Spinal cord (tissue), 10 donors: ENCODE measurements around the gene C16orf96. TPM values are rescaled to one million over a fixed set of nuclear protein-coding genes. Genes with fewer than 3 reads are reported as not detected.

Experiments
- DNase-seq, 6 donors: peaks; one replicate each; pipeline versions ENCODE4 v3.0.0 to v3.0.0-alpha.2; 2013 to 2015; ENCODE audit warnings: low spot score in 6 of 6, low read depth in 4 of 6
- H3K27ac ChIP-seq: one replicate; pipeline ENCODE4 v1.5.1; 2013; ENCODE audit warnings: low read depth, low read length, control low read depth
- H3K27me3 ChIP-seq: one replicate; pipeline ENCODE4 v1.6.1; 2013; ENCODE audit warnings: low read length; ENCODE audit not compliant: control insufficient read depth, insufficient read depth
- H3K36me3 ChIP-seq: one replicate; pipeline ENCODE4 v1.6.1; 2013; ENCODE audit warnings: low read length; ENCODE audit not compliant: control insufficient read depth, insufficient read depth
- H3K4me1 ChIP-seq: one replicate; pipeline ENCODE4 v1.6.1; 2013; ENCODE audit warnings: low read length; ENCODE audit not compliant: control insufficient read depth, insufficient read depth
- H3K4me3 ChIP-seq: one replicate; pipeline ENCODE4 v1.5.1; 2013; ENCODE audit warnings: low read depth, low read length, control low read depth
- H3K9me3 ChIP-seq: one replicate; pipeline ENCODE4 v1.6.1; 2013; ENCODE audit warnings: low read length; ENCODE audit not compliant: control insufficient read depth, insufficient read depth
- WGBS: methylation state at CpG from one replicate; pipeline ENCODE4 v1.1.5; 2013; ENCODE audit warnings: missing lambda C conversion rate; ENCODE audit not compliant: insufficient coverage; 5-methylcytosine and 5-hydroxymethylcytosine counted together
- polyA plus RNA-seq, 2 donors: library from polyadenylated mRNA; unstranded; fragments of 120-200 nt; gene quantifications; one replicate each; pipeline ENCODE4 v1.2.1, GENCODE V29; 2013; ENCODE audit not compliant: insufficient read length in 2 of 2
- small RNA-seq: library from RNA; depleted of rRNA; stranded (forward); fragments of <200 nt; gene quantifications from one replicate; pipeline ENCODE3, GENCODE V24; 2014; ENCODE audit warnings: low replicate concordance
- total RNA-seq, 2 donors: library from RNA; depleted of rRNA in 1 of 2; stranded (reverse); fragments of 120-200 nt in 1 of 2; fragments of >200 nt in 1 of 2; gene quantifications; one replicate each; pipeline versions ENCODE4 v1.2.3 to v1.2.4, GENCODE V29; 2013 to 2014
- donor health status: healthy.

C16orf96 gene
- total and polyA plus RNA-seq, 4 donors: 0.50 to 0.74 (median 0.60) TPM

DNA sequence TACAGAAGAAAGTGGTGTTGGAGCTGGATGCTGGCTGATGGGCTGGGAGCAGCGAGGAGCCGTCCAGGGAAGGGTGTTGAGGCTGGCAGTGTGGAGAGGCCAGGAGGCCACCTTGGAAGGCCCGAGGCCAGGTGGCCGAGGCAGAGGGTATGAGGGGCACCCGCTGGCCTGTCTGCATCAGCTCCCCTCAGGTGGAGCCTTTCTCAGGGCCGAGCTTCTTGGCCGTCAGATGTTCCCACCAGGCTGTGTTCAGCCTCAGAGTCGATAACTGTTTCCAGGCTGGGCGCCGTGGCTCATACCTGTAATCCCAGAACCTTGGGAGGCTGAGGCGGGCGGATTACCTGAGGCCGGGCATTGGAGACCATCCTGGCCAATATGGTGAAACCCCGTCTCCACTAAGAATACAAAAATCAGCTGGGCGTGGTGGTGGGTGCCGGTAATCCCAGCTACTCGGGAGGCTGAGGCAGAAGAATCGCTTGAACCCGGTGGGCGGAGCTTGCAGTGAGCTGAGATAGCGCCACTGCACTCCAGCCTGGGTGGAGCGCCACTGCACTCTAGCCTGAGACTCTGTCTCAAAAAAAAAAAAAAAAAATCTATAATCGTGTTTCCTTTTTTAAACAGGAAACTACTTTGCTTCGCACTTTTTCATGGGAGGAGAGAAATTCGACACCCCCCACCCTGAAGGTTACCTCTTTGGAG lies 93.8 kb downstream of the C16orf96 start:
- H3K36me3 ChIP-seq: peaks cover 93% of the 10 kb centered on the region
- no peaks in the 10 kb centered on the region for H3K9me3 ChIP-seq
- no peak overlapping the region for H3K4me3 ChIP-seq
- no peak for DNase-seq
- no peaks in the 10 kb centered on the region for H3K4me1 ChIP-seq
- WGBS: 97% methylated on average over 22 of the region's 25 CpGs
- H3K27ac ChIP-seq: no peak overlapping the region
- no peaks in the 10 kb centered on the region for H3K27me3 ChIP-seq

Small RNA genes within 50 kb of the gene (small RNA-seq; reads per million reads assigned to genes)
- not detected for gene RN7SL850P

Other genes with a start within 250 kb of the C16orf96 start
- 1 to 10 TPM; 4.9 to 7.7 TPM for gene GLIS2, start 240.3 kb upstream of the C16orf96 start, total RNA-seq
- gene GLIS2, start 240.3 kb upstream of the C16orf96 start, polyA plus RNA-seq: 10 to 100 TPM; 27.4 to 30.9 TPM
- gene PAM16, start 205.0 kb upstream of the C16orf96 start, total RNA-seq: 10 to 100 TPM; 18.3 to 35.7 TPM
- gene PAM16, start 205.0 kb upstream of the C16orf96 start, polyA plus RNA-seq: 10 to 100 TPM; 41.2 to 55.3 TPM
- 10 to 100 TPM in 1 of 2 donors, 1 to 10 TPM in 1; 8.1 to 19.6 TPM for gene VASN, start 184.5 kb upstream of the C16orf96 start, total RNA-seq
- gene VASN, start 184.5 kb upstream of the C16orf96 start, polyA plus RNA-seq: 10 to 100 TPM in 1 of 2 donors, 1 to 10 TPM in 1; 5.3 to 10.8 TPM
- 10 to 100 TPM; 22.7 to 28.2 TPM for gene CORO7, start 139.7 kb upstream of the C16orf96 start, total RNA-seq
- gene CORO7, start 139.7 kb upstream of the C16orf96 start, polyA plus RNA-seq: 10 to 100 TPM; 55.9 to 61.8 TPM
- gene DNAJA3, start 130.5 kb upstream of the C16orf96 start, total RNA-seq: 10 to 100 TPM; 37.3 to 41.7 TPM
- gene DNAJA3, start 130.5 kb upstream of the C16orf96 start, polyA plus RNA-seq: 10 to 100 TPM; 35.4 to 45.0 TPM
- gene NMRAL1, start 81.7 kb upstream of the C16orf96 start, total RNA-seq: 10 to 100 TPM; 28.6 to 60.8 TPM
- gene NMRAL1, start 81.7 kb upstream of the C16orf96 start, polyA plus RNA-seq: 10 to 100 TPM; 46.7 to 58.5 TPM
- 10 to 100 TPM; 64.5 to 71.4 TPM for gene HMOX2, start 79.9 kb upstream of the C16orf96 start, total RNA-seq
- 100 to 1,000 TPM; 109 to 130 TPM for gene HMOX2, start 79.9 kb upstream of the C16orf96 start, polyA plus RNA-seq
- 10 to 100 TPM; 20.5 to 29.3 TPM for gene CDIP1, start 17.6 kb upstream of the C16orf96 start, total RNA-seq
- 10 to 100 TPM; 74.7 to 74.8 TPM for gene CDIP1, start 17.6 kb upstream of the C16orf96 start, polyA plus RNA-seq
- gene UBALD1, start 58.5 kb downstream of the C16orf96 start, total RNA-seq: 10 to 100 TPM in 1 of 2 donors, 1 to 10 TPM in 1; 2.2 to 11.2 TPM
- 10 to 100 TPM; 40.3 to 42.6 TPM for gene UBALD1, start 58.5 kb downstream of the C16orf96 start, polyA plus RNA-seq
- 10 to 100 TPM; 29.5 to 31.3 TPM for gene MGRN1, start 68.5 kb downstream of the C16orf96 start, total RNA-seq
- gene MGRN1, start 68.5 kb downstream of the C16orf96 start, polyA plus RNA-seq: 100 to 1,000 TPM; 106 to 113 TPM
- gene NUDT16L1, start 137.2 kb downstream of the C16orf96 start, total RNA-seq: 10 to 100 TPM; 30.6 to 39.5 TPM
- gene NUDT16L1, start 137.2 kb downstream of the C16orf96 start, polyA plus RNA-seq: 10 to 100 TPM; 61.1 to 61.8 TPM
- gene ANKS3, start 177.9 kb downstream of the C16orf96 start, total RNA-seq: 10 to 100 TPM; 20.2 to 29.0 TPM
- 10 to 100 TPM; 29.6 to 48.1 TPM for gene ANKS3, start 177.9 kb downstream of the C16orf96 start, polyA plus RNA-seq
- 1 to 10 TPM; 1.2 to 4.1 TPM for gene DNAAF8, start 178.2 kb downstream of the C16orf96 start, total RNA-seq
- 1 to 10 TPM; 5.4 to 6.0 TPM for gene DNAAF8, start 178.2 kb downstream of the C16orf96 start, polyA plus RNA-seq
- 10 to 100 TPM in 1 of 2 donors, 1 to 10 TPM in 1; 5.8 to 15.3 TPM for gene ZNF500, start 210.8 kb downstream of the C16orf96 start, total RNA-seq
- gene ZNF500, start 210.8 kb downstream of the C16orf96 start, polyA plus RNA-seq: 10 to 100 TPM; 13.6 to 21.7 TPM
- gene SEPTIN12, start 232.0 kb downstream of the C16orf96 start, total RNA-seq: under 1 TPM in 1 of 2 donors, not detected in 1; 0.28 TPM
- under 1 TPM; 0.47 to 1.00 TPM for gene SEPTIN12, start 232.0 kb downstream of the C16orf96 start, polyA plus RNA-seq
- not detected for gene SMIM22, start 239.0 kb downstream of the C16orf96 start, total RNA-seq
- gene SMIM22, start 239.0 kb downstream of the C16orf96 start, polyA plus RNA-seq: 1 to 10 TPM; 1.4 to 2.4 TPM
- gene ROGDI, start 246.3 kb downstream of the C16orf96 start, total RNA-seq: 10 to 100 TPM; 42.3 to 56.3 TPM
- 100 to 1,000 TPM; 123 to 134 TPM for gene ROGDI, start 246.3 kb downstream of the C16orf96 start, polyA plus RNA-seq